ENCODE results near the gene RAP2C.

DNA sequence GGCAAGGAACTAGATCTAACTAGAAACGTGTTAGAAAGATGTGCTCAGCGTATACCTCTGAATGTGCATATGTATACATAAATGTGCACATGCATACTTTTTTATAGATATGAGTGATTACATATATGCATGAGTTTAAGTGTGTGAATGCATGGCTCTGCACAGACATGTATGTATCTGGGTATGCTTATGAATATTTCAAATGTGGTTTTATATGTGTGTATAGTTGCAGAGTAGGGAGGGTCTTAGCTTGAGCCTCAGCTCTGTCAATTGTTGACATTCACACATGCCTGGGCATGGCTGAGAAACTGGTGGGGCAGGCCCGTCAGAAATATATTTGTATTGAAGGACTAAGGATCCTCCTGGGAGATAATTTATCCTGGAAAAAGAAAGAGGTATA, 31.1 kb downstream of the RAP2C start:
- no peak for TF ChIP-seq CTCF (IDR thresholded peaks at IDR 0.05)
- no peak for TF ChIP-seq EP300 (IDR thresholded peaks at IDR 0.05)
- no peak for TF ChIP-seq POLR2A (IDR thresholded peaks at IDR 0.05)
